Endothelial cell (in vitro differentiated cells): ENCODE results near the gene GRM6. TPM values are rescaled to one million over a fixed set of nuclear protein-coding genes. Genes with fewer than 3 reads are reported as not detected.
A peak's percentile ranks its signal among the peaks of the same experiment; 100 is the strongest.

Experiments used
- DNase-seq: peaks from one replicate; pipeline ENCODE4 v3.0.0; 2021; ENCODE audit warnings: low spot score
- H3K27ac Mint-ChIP-seq: one replicate; pipeline ENCODE4 v1.8.0; 2021; ENCODE audit warnings: mixed read lengths, inconsistent platforms; ENCODE audit not compliant: unreplicated experiment
- H3K27me3 Mint-ChIP-seq: one replicate; pipeline ENCODE4 v1.8.0; 2021; ENCODE audit warnings: mild to moderate bottlenecking, moderate library complexity, mixed read lengths, inconsistent platforms; ENCODE audit not compliant: unreplicated experiment
- H3K36me3 Mint-ChIP-seq: one replicate; pipeline ENCODE4 v1.8.0; 2021; ENCODE audit warnings: mild to moderate bottlenecking, low read depth, mixed read lengths, inconsistent platforms; ENCODE audit not compliant: unreplicated experiment
- H3K4me1 Mint-ChIP-seq: one replicate; pipeline ENCODE4 v1.8.0; 2021; ENCODE audit warnings: mild to moderate bottlenecking, mixed read lengths, inconsistent platforms; ENCODE audit not compliant: unreplicated experiment
- H3K4me3 Mint-ChIP-seq: one replicate; pipeline ENCODE4 v1.8.0; 2021; ENCODE audit warnings: mild to moderate bottlenecking, mixed read lengths, inconsistent platforms; ENCODE audit not compliant: unreplicated experiment
- H3K9me3 Mint-ChIP-seq: one replicate; pipeline ENCODE4 v1.8.0; 2021; ENCODE audit warnings: mixed read lengths, inconsistent platforms; ENCODE audit not compliant: unreplicated experiment
- total RNA-seq: library from RNA; stranded (reverse); fragmentation: NEBNext Ultra II Directional; extraction: Animal tissue kit (Norgen Biotek cat#: 25700); gene quantifications from one replicate; pipeline ENCODE4 v1.2.1, GENCODE V29; 2021; ENCODE audit not compliant: unreplicated experiment
- TF ChIP-seq, protein P1 (sequence below): fragments of 200-600 bp; sonication (generic); IDR thresholded peaks from one replicate; pipeline ENCODE4 v1.5.0; 2021; ENCODE audit warnings: antibody characterized with exemption; ENCODE audit not compliant: unreplicated experiment

The GRM6 gene
- total RNA-seq, 1 donor from 2014 or later, result not detected

- H3K27ac Mint-ChIP-seq, result no peak overlapping the region
- peaks cover 26% of the 10 kb centered on the region for H3K27me3 Mint-ChIP-seq
- H3K4me3 Mint-ChIP-seq, result peak overlapping the region; percentile 62
- DNase-seq, result no peak
- H3K4me1 Mint-ChIP-seq, result peaks cover 3% of the 10 kb centered on the region
- TF ChIP-seq, protein P1, sequence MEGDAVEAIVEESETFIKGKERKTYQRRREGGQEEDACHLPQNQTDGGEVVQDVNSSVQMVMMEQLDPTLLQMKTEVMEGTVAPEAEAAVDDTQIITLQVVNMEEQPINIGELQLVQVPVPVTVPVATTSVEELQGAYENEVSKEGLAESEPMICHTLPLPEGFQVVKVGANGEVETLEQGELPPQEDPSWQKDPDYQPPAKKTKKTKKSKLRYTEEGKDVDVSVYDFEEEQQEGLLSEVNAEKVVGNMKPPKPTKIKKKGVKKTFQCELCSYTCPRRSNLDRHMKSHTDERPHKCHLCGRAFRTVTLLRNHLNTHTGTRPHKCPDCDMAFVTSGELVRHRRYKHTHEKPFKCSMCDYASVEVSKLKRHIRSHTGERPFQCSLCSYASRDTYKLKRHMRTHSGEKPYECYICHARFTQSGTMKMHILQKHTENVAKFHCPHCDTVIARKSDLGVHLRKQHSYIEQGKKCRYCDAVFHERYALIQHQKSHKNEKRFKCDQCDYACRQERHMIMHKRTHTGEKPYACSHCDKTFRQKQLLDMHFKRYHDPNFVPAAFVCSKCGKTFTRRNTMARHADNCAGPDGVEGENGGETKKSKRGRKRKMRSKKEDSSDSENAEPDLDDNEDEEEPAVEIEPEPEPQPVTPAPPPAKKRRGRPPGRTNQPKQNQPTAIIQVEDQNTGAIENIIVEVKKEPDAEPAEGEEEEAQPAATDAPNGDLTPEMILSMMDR, result no peak
- H3K9me3 Mint-ChIP-seq, result peaks cover 10% of the 10 kb centered on the region
- H3K36me3 Mint-ChIP-seq, result peaks cover 19% of the 10 kb centered on the region
Observed at GRCh38 chr5:178995341-178995690, 196 bp upstream of the GRM6 start.

DNA sequence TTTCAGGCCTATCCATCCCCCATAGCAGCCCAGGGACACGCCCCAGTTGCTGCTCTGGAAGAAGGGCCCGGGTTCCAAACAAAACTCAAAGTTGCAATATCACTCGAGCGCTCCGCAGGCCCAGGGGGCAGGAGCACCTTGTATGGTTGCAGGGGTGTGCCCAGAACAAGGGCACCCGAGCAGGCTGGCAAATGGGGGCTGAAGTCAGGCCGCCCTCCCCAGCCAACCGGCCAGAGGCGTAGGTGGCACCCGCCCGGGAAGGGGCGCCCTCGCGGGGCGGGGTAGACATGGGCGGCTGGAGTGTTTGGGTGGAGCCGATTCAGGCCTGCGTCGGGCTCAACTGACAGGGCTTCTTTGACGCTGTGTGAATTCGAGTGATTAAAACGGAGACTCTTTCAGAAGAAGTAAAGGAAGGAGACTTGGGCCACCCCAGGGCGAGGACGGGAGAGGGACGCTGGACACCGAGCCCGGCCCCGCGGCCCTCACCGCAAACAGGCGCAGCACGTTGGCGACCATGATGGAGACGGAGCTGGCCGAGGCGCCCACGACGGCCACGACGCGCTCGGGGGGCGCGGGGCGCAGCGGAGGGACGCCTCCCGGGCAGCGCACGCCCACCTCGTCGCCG lies 1.1 kb downstream of the GRM6 start:
- Mint-ChIP-seq H3K4me3 (no peak overlapping the region), H3K27me3 (peaks cover 27% of the 10 kb centered on the region), H3K36me3 (peaks cover 25% of the 10 kb centered on the region), H3K9me3 (peaks cover 18% of the 10 kb centered on the region), H3K27ac (no peak overlapping the region), H3K4me1 (peaks cover 3% of the 10 kb centered on the region)
- TF ChIP-seq, protein P1, result no peak
- DNase-seq, result no peak

GRCh38 chr5:178993236-178993765 lies 1.8 kb downstream of the GRM6 start:
- peaks cover 27% of the 10 kb centered on the region for H3K27me3 Mint-ChIP-seq
- no peak overlapping the region for H3K27ac Mint-ChIP-seq
- H3K4me3 Mint-ChIP-seq, result peak overlapping the region; percentile 27
- H3K4me1 Mint-ChIP-seq, result peaks cover 3% of the 10 kb centered on the region
- H3K9me3 Mint-ChIP-seq, result peaks cover 18% of the 10 kb centered on the region
- TF ChIP-seq, protein P1, result no peak
- peaks cover 25% of the 10 kb centered on the region for H3K36me3 Mint-ChIP-seq
- DNase-seq, result no peak

GRCh38 chr5:178992291-178992895 lies 2.7 kb downstream of the GRM6 start:
- peaks cover 30% of the 10 kb centered on the region for H3K36me3 Mint-ChIP-seq
- peaks cover 29% of the 10 kb centered on the region for H3K27me3 Mint-ChIP-seq
- DNase-seq, result no peak
- H3K4me3 Mint-ChIP-seq, result no peak overlapping the region
- TF ChIP-seq, protein P1, result no peak
- peaks cover 25% of the 10 kb centered on the region for H3K9me3 Mint-ChIP-seq
- H3K27ac Mint-ChIP-seq, result no peak overlapping the region
- H3K4me1 Mint-ChIP-seq, result peaks cover 3% of the 10 kb centered on the region
